GM19397 (cell line): ENCODE measurements around the gene C1RL.
"Not testable (repeated sequence)": the region's sequence is repeated elsewhere in the genome, so short reads cannot be mapped to it uniquely, and the experiment has no call there.

ENCODE experiments used
- ATAC-seq: cut with Tn5 transposase; IDR thresholded peaks from one replicate; pipeline ENCODE4 v1.9.1; 2021; ENCODE audit warnings: mild to moderate bottlenecking, moderate library complexity; ENCODE audit not compliant: unreplicated experiment

The C1RL gene

GRCh38 chr12:7116196-7116595, 7.2 kb upstream of the C1RL start:
- ATAC-seq = no peak

- no peak for ATAC-seq
Observed at GRCh38 chr12:7114851-7115250, 5.8 kb upstream of the C1RL start.

GRCh38 chr12:7114008-7114407, 5.0 kb upstream of the C1RL start:
- no peak for ATAC-seq

- ATAC-seq = no peak
Observed at GRCh38 chr12:7113389-7113871, 4.4 kb upstream of the C1RL start.

- ATAC-seq = no peak
Observed at GRCh38 chr12:7112041-7112440, 3.0 kb upstream of the C1RL start.

GRCh38 chr12:7110661-7111060, 1.6 kb upstream of the C1RL start:
- ATAC-seq = no peak

GRCh38 chr12:7109572-7109920, 532 bp upstream of the C1RL start:
- ATAC-seq = no peak

GRCh38 chr12:7108003-7108795, 815 bp downstream of the C1RL start:
- peak; percentile 91 for ATAC-seq

- no peak for ATAC-seq
Observed at GRCh38 chr12:7107636-7108002, 1.4 kb downstream of the C1RL start.

- ATAC-seq = not testable (repeated sequence)
Observed at GRCh38 chr12:7107181-7107580, 1.8 kb downstream of the C1RL start.

- no peak for ATAC-seq
Observed at GRCh38 chr12:7106082-7106481, 2.9 kb downstream of the C1RL start.

GRCh38 chr12:7103837-7104584, 5.0 kb downstream of the C1RL start:
- no peak for ATAC-seq

- ATAC-seq = no peak
Observed at GRCh38 chr12:7102582-7102981, 6.4 kb downstream of the C1RL start.

- ATAC-seq = no peak
Observed at GRCh38 chr12:7101694-7102131, 7.3 kb downstream of the C1RL start.

GRCh38 chr12:7101047-7101693, 7.8 kb downstream of the C1RL start:
- ATAC-seq = no peak

- no peak for ATAC-seq
Observed at GRCh38 chr12:7100239-7100638, 8.8 kb downstream of the C1RL start.

- ATAC-seq = no peak
Observed at GRCh38 chr12:7099290-7099996, 9.6 kb downstream of the C1RL start.

GRCh38 chr12:7096979-7097378, 12.0 kb downstream of the C1RL start:
- ATAC-seq = no peak

- ATAC-seq = no peak
Observed at GRCh38 chr12:7096006-7096932, 12.7 kb downstream of the C1RL start.

- ATAC-seq = no peak
Observed at GRCh38 chr12:7093892-7094291, 15.1 kb downstream of the C1RL start.
